Pancreas (tissue), 10 donors: ENCODE measurements around the gene SLC39A3. TPM values are rescaled to one million over a fixed set of nuclear protein-coding genes. Genes with fewer than 3 reads are reported as not detected.

ENCODE experiments used
- ATAC-seq, 4 donors: fragments of 200-7000 bp; cut with Tn5 transposase; one replicate each; pipeline versions ENCODE4 v1.8.0 to v1.9.1; 2020; ENCODE audit warnings: mild to moderate bottlenecking in 4 of 4, moderate library complexity in 4 of 4
- DNase-seq, 6 donors: peaks; one replicate each; pipeline ENCODE4 v3.0.0-alpha.2; 2020
- FAIRE-seq: peaks from 2 replicates; lab custom pipeline; 2012; peaks lifted over from hg19 to GRCh38; lab: Jason Lieb, UNC
- H3K27ac ChIP-seq, 4 donors: fragments of 200-600 bp; sonication (generic); 1 replicate in 3 of 4; 2 replicates in 1 of 4; pipeline versions ENCODE4 v1.5.0 to v1.8.0; 2020
- H3K27me3 ChIP-seq, 4 donors: fragments of 200-600 bp; one replicate each; pipeline ENCODE4 v1.8.0; 2021
- H3K36me3 ChIP-seq, 3 donors: fragments of 200-600 bp; sonication (generic) in 1 of 3; one replicate each; pipeline versions ENCODE4 v1.5.0 to v1.8.0; 2020 to 2021
- H3K4me1 ChIP-seq, 3 donors: fragments of 200-600 bp; one replicate each; pipeline ENCODE4 v1.8.0; 2021
- H3K4me3 ChIP-seq, 4 donors: fragments of 200-600 bp; sonication (generic) in 2 of 4; one replicate each; pipeline versions ENCODE4 v1.5.0 to v1.8.0; 2020 to 2021
- H3K9me3 ChIP-seq, 4 donors: fragments of 200-600 bp; one replicate each; pipeline ENCODE4 v1.8.0; 2021
- CTCF ChIP-seq, 4 donors: fragments of 200-600 bp; sonication (generic) in 3 of 4; IDR thresholded peaks; one replicate each; pipeline versions ENCODE4 v1.5.0 to v1.8.0; 2021; ENCODE audit warnings: antibody characterized with exemption in 4 of 4
- WGBS, 2 donors: extraction: QIAGEN DNeasy Blood & Tissue Kit; methylation state at CpG; one replicate each; pipeline ENCODE4 v1.1.7; 2013; 5-methylcytosine and 5-hydroxymethylcytosine counted together
- intact Hi-C, 3 donors: fragments of 100-400 bp; cut with DNase I; formaldehyde crosslinking; loops; one replicate each; pipeline versions ENCODE4 v1.11.1 to v1.14.2; 2022
- polyA plus RNA-seq, 2 donors: library from polyadenylated mRNA; stranded (reverse); fragments of 200-250 nt; gene quantifications; one replicate each; pipeline ENCODE4 v1.2.3, GENCODE V29; 2013
- total RNA-seq, 6 donors: library from RNA; stranded (reverse); fragmentation: NEBNext Ultra II Directional in 4 of 6; extraction: Animal tissue kit (Norgen Biotek cat#: 25700) in 4 of 6; gene quantifications; one replicate each; pipeline versions ENCODE4 v1.2.1 to v1.2.4, GENCODE V29; 2021 to 2023
- donor health status: healthy with polysubstance abuse.
- donor health status: DM: no; HTN: no; CAD: no; lungs with moderate emphysema.
- donor health status: DM: no; HTN: no; CAD: no.
- donor health status: control.
- donor health status: control.
- donor health status: Bipolar disorder and iron deficiency.
- donor health status: DM: yes; HTN: yes; CAD: no.
- donor health status: DM: no; HTN: no; CAD: no.
- donor health status: DM: no; HTN: no; CAD: no.
- donor health status: DM: yes; HTN: yes; CAD: no.

SLC39A3 gene
- total and polyA plus RNA-seq, 8 donors: 8.7 to 25.6 (median 13.0) TPM

GRCh38 chr19:2764945-2765344 lies 25.1 kb upstream of the SLC39A3 start:
- peaks cover 0 to 59% (median 16%) of the 10 kb centered on the region in 3 donors for H3K36me3 ChIP-seq
- H3K4me3 ChIP-seq: no peak overlapping the region
- no peaks in the 10 kb centered on the region for H3K9me3 ChIP-seq
- H3K27ac ChIP-seq: no peak overlapping the region
- no peaks in the 10 kb centered on the region for H3K27me3 ChIP-seq
- DNase-seq (no peak), ATAC-seq (no peak), FAIRE-seq (no peak)
- intact Hi-C loops: loop anchor here in 1 of 3 donors (10.0 kb wide), 1 partner anchor 110 kb away; no protein-coding TSS in a partner anchor
- 93 to 94% methylated on average over 21 of the region's 21 CpGs for WGBS, 2 donors
- TF ChIP-seq CTCF (IDR thresholded peaks at IDR 0.05): no peak
- no peaks in the 10 kb centered on the region for H3K4me1 ChIP-seq

GRCh38 chr19:2763687-2764086 lies 23.9 kb upstream of the SLC39A3 start:
- H3K36me3 ChIP-seq: peaks cover 0 to 58% (median 16%) of the 10 kb centered on the region in 3 donors
- FAIRE-seq (no peak), DNase-seq (no peak), ATAC-seq (no peak)
- no peak overlapping the region for H3K27ac ChIP-seq
- no peaks in the 10 kb centered on the region for H3K4me1 ChIP-seq
- no peak overlapping the region for H3K4me3 ChIP-seq
- no peaks in the 10 kb centered on the region for H3K9me3 ChIP-seq
- no peak for TF ChIP-seq CTCF (IDR thresholded peaks at IDR 0.05)
- intact Hi-C loops: loop anchor here in 1 of 3 donors (10.0 kb wide), 1 partner anchor 109 kb away; no protein-coding TSS in a partner anchor
- H3K27me3 ChIP-seq: no peaks in the 10 kb centered on the region
- 94 to 96% methylated on average over 12 of the region's 12 CpGs for WGBS, 2 donors

GRCh38 chr19:2762783-2763496 lies 23.1 kb upstream of the SLC39A3 start:
- no peaks in the 10 kb centered on the region for H3K4me1 ChIP-seq
- DNase-seq (no peak), FAIRE-seq (no peak), ATAC-seq (no peak)
- H3K9me3 ChIP-seq: no peaks in the 10 kb centered on the region
- no peak overlapping the region for H3K27ac ChIP-seq
- H3K4me3 ChIP-seq: no peak overlapping the region
- no peak for TF ChIP-seq CTCF (IDR thresholded peaks at IDR 0.05)
- intact Hi-C loops: loop anchor here in 1 of 3 donors (10.0 kb wide), 1 partner anchor 108 kb away; no protein-coding TSS in a partner anchor
- peaks cover 0 to 54% (median 16%) of the 10 kb centered on the region in 3 donors for H3K36me3 ChIP-seq
- no peaks in the 10 kb centered on the region for H3K27me3 ChIP-seq
- 96 to 98% methylated on average over 23 of the region's 23 CpGs for WGBS, 2 donors

GRCh38 chr19:2761876-2762782 lies 22.3 kb upstream of the SLC39A3 start:
- ATAC-seq: no peak
- H3K27ac ChIP-seq: no peak overlapping the region
- no peak for FAIRE-seq
- no peak for DNase-seq
- H3K4me3 ChIP-seq: no peak overlapping the region
- H3K4me1 ChIP-seq: no peaks in the 10 kb centered on the region
- intact Hi-C loops: loop anchor here in 1 of 3 donors (10.0 kb wide), 1 partner anchor 107 kb away; no protein-coding TSS in a partner anchor
- no peak for TF ChIP-seq CTCF (IDR thresholded peaks at IDR 0.05)
- peaks cover 0 to 54% (median 16%) of the 10 kb centered on the region in 3 donors for H3K36me3 ChIP-seq
- no peaks in the 10 kb centered on the region for H3K9me3 ChIP-seq
- no peaks in the 10 kb centered on the region for H3K27me3 ChIP-seq
- 93 to 96% methylated on average over 43 of the region's 43 CpGs for WGBS, 2 donors
